Stimulated activated CD4-positive, alpha-beta T cell treated with anti-CD3 and anti-CD28 coated beads, Interleukin-4, amount 100 ng/mL, for 24 hours (primary cell): ENCODE measurements around the gene PPP1R1B.

ENCODE experiments used
- DNase-seq: peaks from one replicate; pipeline ENCODE4 v3.0.0-alpha.2; 2020

Gene PPP1R1B

GRCh38 chr17:39658760-39659159, 32.0 kb downstream of the PPP1R1B start:
- no peak for DNase-seq

GRCh38 chr17:39659279-39660010, 32.7 kb downstream of the PPP1R1B start:
- no peak for DNase-seq

- DNase-seq, result no peak
Observed at GRCh38 chr17:39660011-39660360, 33.2 kb downstream of the PPP1R1B start.

- no peak for DNase-seq
Observed at GRCh38 chr17:39660397-39661385, 33.9 kb downstream of the PPP1R1B start.

GRCh38 chr17:39661744-39662541, 35.2 kb downstream of the PPP1R1B start:
- DNase-seq, result no peak

GRCh38 chr17:39662551-39663339, 36.0 kb downstream of the PPP1R1B start:
- no peak for DNase-seq

- DNase-seq, result no peak
Observed at GRCh38 chr17:39663340-39663687, 36.6 kb downstream of the PPP1R1B start.

- no peak for DNase-seq
Observed at GRCh38 chr17:39663688-39664580, 37.2 kb downstream of the PPP1R1B start.

GRCh38 chr17:39664581-39665561, 38.1 kb downstream of the PPP1R1B start, which contains the start of gene TCAP:
Gene TCAP (plus strand): TSS chr17:39665349. CDS start chr17:39665360, 11 bp downstream.
- no peak for DNase-seq

GRCh38 chr17:39665642-39666224, 39.0 kb downstream of the PPP1R1B start:
- no peak for DNase-seq

GRCh38 chr17:39666231-39666600, 39.5 kb downstream of the PPP1R1B start:
- no peak for DNase-seq

GRCh38 chr17:39666601-39667261, 40.0 kb downstream of the PPP1R1B start:
- DNase-seq, result no peak

- no peak for DNase-seq
Observed at GRCh38 chr17:39667262-39667944, 40.7 kb downstream of the PPP1R1B start.

GRCh38 chr17:39667945-39668924, 41.5 kb downstream of the PPP1R1B start, which contains the start of gene PNMT:
Gene PNMT (plus strand): TSS chr17:39668453. CDS start chr17:39668476, 23 bp downstream.
- DNase-seq, result peak; percentile 75

- no peak for DNase-seq
Observed at GRCh38 chr17:39669897-39670735, 43.4 kb downstream of the PPP1R1B start.

- DNase-seq, result no peak
Observed at GRCh38 chr17:39670746-39671145, 44.0 kb downstream of the PPP1R1B start.
